ENCODE measurements around the gene SLC24A3.
"Not testable (repeated sequence)": the region's sequence is repeated elsewhere in the genome, so short reads cannot be mapped to it uniquely, and the experiment has no call there.

SLC24A3 gene

GRCh38 chr20:19658137-19658536 is 445.7 kb downstream of the SLC24A3 start:
- peak; percentile 72 for DNase-seq

- DNase-seq: no peak
Measured at GRCh38 chr20:19659448-19659847, 447.0 kb downstream of the SLC24A3 start.

DNA sequence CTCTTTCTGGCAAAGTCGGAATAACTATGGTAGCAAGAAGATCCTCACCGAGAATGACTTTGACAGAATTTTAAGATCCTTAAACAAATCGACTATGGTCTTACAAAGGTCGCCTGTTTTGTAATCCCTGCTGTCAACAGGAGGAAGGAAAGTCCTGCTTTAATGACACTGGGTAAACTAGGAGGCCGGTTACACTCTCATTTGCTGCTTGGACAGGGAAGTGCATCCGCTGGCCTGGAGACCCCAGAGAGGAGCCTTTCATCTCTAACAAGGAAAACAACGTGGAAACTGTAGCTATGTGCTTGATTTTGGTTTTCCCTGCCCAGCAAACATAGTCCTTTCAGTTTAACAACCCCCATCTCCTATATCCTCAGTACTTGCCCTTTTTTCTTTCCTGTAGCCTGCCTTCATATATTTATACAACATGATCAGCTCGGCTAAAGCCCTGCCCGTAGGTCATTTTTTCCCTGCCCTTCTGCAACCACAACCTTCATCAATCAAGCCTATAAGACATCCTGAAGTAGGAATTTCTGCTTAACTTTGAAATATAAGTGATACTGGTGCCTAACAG is 448.5 kb downstream of the SLC24A3 start:
- DNase-seq: no peak

- DNase-seq: peak; percentile 84
Measured at GRCh38 chr20:19661717-19662636, 449.5 kb downstream of the SLC24A3 start.

DNA sequence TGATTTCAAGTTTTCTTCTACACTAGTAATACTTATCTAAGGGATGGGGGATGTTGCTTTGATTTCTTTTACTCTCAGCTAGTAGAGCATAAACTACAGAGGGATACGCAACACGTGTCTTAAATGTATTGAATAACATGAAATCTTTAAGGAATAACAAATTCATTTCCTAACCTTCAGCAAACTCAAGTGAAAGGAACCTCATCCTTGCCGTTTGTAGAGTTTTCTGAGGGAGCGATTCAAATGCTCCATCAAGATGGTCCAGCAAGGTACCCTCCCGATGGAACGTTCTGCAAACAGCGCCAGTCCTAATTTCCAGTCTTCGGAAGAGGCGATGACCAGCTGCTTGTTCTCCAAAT is 450.2 kb downstream of the SLC24A3 start:
- no peak for DNase-seq

- peak; percentile 30 for DNase-seq
Measured at GRCh38 chr20:19668418-19668817, 456.0 kb downstream of the SLC24A3 start.

DNA sequence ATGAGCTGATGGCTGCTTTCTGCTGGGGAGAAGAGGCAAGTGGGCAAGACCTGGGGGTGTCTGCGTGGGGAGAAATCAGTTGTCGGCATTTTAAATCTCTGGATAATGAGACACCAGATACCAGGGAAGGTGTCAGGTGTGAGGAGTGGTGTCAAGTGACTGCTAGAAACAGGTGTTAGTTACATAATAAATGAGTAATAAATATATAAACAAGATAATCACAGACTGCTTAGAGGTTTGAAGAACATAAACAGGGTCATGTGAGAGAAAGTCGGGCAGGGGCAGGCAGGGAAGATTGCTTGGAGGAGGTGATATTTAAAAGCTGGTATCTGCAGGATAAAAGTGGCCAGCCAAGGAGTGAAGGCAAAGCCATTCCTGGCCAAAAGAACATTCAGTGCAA is 458.4 kb downstream of the SLC24A3 start:
- DNase-seq: no peak

DNA sequence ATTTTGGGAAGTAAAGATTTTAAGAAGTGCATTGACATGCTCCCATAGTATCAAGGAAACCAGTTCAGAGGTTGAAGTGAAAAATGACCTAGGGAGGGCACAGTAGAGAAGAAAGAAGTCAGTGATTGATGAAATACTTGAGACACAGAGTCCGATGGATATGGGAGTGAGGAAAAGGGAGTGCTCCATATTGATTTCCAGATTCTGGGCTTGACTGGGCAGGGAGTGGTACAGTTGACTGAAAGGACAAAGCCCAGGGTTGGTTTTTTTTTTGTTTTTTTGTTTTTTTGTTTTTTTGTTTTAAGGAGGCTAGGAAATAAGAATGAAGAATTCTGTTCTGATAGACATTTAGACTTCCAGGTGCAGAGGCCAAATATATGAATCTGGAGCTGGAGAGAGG is 458.9 kb downstream of the SLC24A3 start:
- DNase-seq: no peak

GRCh38 chr20:19672498-19672897 is 460.1 kb downstream of the SLC24A3 start:
- DNase-seq: no peak

DNA sequence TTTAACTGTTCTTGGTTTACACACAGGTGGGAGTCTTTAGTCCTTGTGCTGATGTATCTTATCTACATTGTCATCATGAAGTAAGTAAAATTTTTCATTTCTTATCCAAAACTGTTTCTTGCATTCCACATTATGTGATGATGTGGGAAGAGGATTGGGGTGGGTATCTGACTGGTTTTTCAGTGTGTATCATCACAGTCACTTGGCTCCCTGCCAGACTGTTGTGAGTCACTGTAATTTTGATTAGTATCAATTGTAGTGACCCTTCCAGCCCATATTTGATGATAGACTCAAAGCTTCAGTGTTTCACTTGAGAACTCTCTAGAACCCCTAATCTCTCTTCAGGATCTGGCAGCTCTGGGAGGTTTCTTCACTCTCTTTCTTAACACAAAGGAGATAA is 461.1 kb downstream of the SLC24A3 start:
- DNase-seq: peak; percentile 18

DNA sequence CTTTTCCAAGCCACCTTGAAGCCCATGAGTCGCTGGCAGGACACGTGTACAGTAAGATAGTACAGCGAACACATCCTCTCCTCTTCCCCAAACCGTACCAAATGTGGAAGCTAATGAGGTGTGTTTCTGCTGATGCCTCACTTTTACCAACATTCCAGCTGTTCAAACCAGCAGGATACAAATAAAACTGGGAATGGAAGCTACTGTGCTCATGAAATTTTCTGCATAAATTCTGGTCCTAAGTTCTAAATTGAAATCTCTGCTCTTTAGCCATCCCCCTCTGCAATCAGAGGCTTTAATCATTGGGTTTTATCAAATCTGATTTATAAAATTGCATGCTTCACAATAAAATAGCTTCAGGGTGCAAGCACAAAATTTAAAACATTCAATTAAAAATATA is 463.8 kb downstream of the SLC24A3 start:
- no peak for DNase-seq

- DNase-seq: peak; percentile 51
Measured at GRCh38 chr20:19677336-19677735, 464.9 kb downstream of the SLC24A3 start.

- DNase-seq: not testable (repeated sequence)
Measured at GRCh38 chr20:19678591-19678990, 466.1 kb downstream of the SLC24A3 start.

DNA sequence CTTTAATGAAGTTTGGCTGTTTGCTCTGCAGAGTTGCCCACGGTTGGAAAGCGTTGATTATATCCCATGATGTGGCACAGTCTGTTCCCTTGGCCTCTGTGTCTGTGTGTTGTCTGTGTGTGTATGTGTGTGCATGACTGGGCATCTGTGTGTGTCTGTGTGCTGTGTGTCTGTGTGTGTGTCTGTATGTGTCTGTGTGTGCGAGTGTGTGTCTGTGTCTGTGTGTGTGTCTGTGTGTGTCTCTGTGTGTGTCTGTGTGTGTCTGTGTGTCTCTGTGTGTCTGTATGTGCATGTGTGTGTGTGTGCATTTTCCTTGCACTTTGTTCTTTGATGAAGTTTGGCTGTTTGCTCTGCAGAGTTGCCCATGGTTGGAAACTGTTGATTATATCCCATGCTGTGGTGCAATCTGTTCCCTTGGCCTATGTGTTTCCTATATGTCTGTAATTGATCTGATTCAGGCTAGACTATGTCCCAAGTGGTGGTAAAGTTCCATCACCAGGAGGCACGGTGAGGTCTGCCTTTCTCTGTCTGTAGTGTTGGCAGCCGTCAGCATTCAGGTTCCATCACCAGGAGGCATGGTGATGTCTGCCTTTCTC is 467.6 kb downstream of the SLC24A3 start:
- DNase-seq: no peak

DNA sequence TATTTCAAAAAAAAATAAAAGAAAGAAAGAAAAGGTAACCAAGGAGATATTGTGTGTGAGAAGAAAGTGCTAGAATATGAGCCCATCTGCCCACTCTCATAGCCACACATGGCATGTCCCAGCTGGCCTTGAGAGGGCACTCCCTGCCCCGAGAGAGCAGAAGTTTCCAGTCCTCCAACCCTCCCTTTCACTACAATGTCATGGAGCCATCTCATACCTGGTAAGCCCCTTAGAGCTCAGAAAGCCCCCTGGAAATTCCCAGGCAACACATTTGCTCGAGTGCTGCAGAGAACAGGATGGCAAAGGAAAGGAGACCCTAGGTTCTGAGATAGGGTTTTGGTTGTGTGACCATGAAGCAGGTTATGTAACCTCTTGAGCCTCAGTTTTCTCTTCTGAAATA is 469.8 kb downstream of the SLC24A3 start:
- DNase-seq: no peak

GRCh38 chr20:19683188-19683587 is 470.7 kb downstream of the SLC24A3 start:
- no peak for DNase-seq

GRCh38 chr20:19683822-19684221 is 471.4 kb downstream of the SLC24A3 start:
- no peak for DNase-seq

- peak; percentile 68 for DNase-seq
Measured at GRCh38 chr20:19688031-19688806, 475.8 kb downstream of the SLC24A3 start.

GRCh38 chr20:19690462-19690861 is 478.0 kb downstream of the SLC24A3 start:
- no peak for DNase-seq

DNA sequence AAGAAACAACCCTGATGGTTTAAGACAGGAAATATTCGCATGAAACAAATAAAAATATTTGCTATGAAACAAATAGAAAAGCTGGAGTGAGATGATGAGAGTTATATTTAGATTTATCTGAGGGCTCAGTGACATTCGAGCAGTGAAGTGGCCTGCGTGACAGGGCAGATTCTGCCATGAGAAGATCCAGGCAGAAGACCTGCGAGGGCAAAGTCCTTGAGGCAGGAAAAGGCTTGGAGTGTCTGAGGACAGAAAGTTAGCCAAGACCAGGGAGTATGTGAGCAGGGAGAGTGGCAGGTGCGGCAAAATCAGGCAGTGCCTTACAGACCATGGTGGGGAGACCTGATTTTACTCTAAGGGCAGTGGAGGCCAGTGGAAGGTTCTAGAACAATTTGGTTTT is 478.7 kb downstream of the SLC24A3 start:
- no peak for DNase-seq

GRCh38 chr20:19692100-19692499 is 479.7 kb downstream of the SLC24A3 start:
- DNase-seq: no peak

DNA sequence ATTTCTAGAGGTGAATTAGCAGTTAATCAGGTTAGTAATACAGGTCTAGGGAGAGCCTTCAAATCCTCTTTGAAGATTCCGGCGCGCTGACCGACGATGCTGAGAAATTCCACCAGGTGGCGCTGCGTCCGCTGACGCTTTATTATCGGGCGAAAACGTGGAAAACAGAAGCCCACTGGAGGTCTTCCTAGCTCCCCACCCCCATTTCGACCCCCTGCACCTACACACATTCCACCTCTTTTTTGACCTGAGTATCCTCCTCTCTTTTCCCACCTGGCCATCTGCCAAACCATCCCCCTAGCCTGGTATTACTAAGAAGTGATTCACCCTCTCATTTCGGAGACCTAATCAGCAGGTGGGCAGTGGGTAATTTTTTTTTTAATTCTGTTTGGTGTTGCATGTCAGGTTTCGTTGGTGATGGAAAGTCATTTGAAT is 480.3 kb downstream of the SLC24A3 start:
- DNase-seq: peak; percentile 75

DNA sequence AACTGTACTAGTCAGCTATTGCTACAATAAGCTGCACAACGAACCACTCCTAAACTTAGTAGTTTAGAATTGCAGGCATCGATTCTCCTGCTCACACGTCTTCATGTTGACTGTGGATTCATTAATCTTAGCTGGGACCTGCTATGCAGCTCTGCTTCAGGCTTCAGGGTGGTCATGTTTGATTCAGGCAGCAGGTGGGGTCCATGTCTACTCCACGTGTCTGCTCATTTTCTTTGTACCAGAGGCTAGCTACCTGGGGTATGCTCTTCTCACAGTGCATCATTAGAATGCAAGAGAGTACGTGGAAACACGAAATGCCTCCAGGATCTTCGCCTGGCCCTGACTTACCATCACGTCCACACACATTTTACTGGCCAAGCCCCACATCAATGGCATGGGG is 481.1 kb downstream of the SLC24A3 start:
- DNase-seq: no peak

All from suppressor macrophage treated with lipopolysaccharide for 4 hours (primary cell).